Chondrocyte (in vitro differentiated cells): ENCODE results near the gene PSMG2. TPM values are rescaled to one million over a fixed set of nuclear protein-coding genes. Genes with fewer than 3 reads are reported as not detected.

Experiments
- DNase-seq: peaks from one replicate; pipeline ENCODE4 v3.0.0; 2021; ENCODE audit warnings: mixed read lengths, low spot score
- H3K27ac Mint-ChIP-seq: one replicate; pipeline ENCODE4 v1.8.0; 2021; ENCODE audit warnings: mild to moderate bottlenecking, moderate library complexity, mixed read lengths; ENCODE audit not compliant: unreplicated experiment
- H3K27me3 Mint-ChIP-seq: 2 replicates; pipeline ENCODE4 v1.8.0; 2021; ENCODE audit warnings: low read depth, mixed read lengths
- H3K36me3 Mint-ChIP-seq: 2 replicates; pipeline ENCODE4 v1.8.0; 2021; ENCODE audit warnings: low read depth, mixed read lengths
- H3K4me1 Mint-ChIP-seq: 2 replicates; pipeline ENCODE4 v1.8.0; 2021; ENCODE audit warnings: low read depth, mild to moderate bottlenecking, mixed read lengths
- H3K4me3 Mint-ChIP-seq: one replicate; pipeline ENCODE4 v1.8.0; 2021; ENCODE audit warnings: mild to moderate bottlenecking, moderate library complexity, mixed read lengths; ENCODE audit not compliant: unreplicated experiment
- H3K9me3 Mint-ChIP-seq: 2 replicates; pipeline ENCODE4 v1.8.0; 2021; ENCODE audit warnings: low read depth, mixed read lengths
- CTCF ChIP-seq: fragments of 200-600 bp; sonication (generic); IDR thresholded peaks from 2 replicates; pipeline ENCODE4 v1.5.0; 2021; ENCODE audit warnings: antibody characterized with exemption, mild to moderate bottlenecking, moderate library complexity
- total RNA-seq: library from RNA; stranded (reverse); gene quantifications from 3 replicates; pipeline ENCODE4 v1.2.1, GENCODE V29; 2021

Gene PSMG2
- total RNA-seq, 1 donor from 2014 or later = 44.4 TPM

DNA sequence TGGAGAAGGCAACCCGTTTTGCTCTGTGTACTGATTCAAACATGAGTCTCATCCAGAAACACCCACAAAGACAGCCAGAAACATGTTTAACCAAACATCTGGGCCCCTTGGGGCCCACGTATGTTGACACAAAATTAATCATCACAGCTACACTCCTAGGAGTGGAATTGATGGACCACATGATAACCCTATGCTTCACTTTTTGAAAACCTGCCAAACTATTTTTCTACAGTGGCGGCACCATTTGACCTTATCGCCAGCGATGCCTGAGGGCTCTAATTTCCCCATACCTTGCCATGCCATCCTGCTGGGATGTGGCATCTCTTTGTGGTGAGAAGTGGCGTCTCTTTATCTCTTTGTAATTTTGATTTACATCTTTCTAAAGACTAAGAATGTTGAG lies 38.5 kb downstream of the PSMG2 start:
- Mint-ChIP-seq H3K36me3 (no peaks in the 10 kb centered on the region), H3K9me3 (no peaks in the 10 kb centered on the region), H3K27ac (peak overlapping the region; percentile 54), H3K27me3 (no peaks in the 10 kb centered on the region), H3K4me1 (peaks cover 7% of the 10 kb centered on the region), H3K4me3 (no peak overlapping the region)
- no peak for TF ChIP-seq CTCF
- no peak for DNase-seq

DNA sequence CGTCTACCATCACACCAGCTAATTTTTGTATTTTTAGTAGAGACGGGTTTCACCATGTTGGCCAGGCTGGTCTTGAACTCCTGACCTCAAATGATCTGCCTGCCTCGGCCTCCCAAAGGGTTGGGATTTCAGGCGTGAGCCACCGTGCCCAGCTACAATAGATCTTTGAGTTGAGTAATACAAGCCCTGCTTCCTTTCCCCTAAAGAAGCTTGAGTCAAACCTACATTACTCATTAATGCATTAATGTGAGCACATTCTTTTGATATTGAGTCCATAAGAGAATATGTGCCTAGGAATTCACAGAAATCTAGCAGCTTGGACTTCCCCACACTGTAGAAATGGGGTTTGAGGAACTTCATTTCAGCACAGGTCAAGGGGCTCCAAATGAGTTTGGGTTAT lies 39.6 kb downstream of the PSMG2 start:
- DNase-seq = no peak

DNA sequence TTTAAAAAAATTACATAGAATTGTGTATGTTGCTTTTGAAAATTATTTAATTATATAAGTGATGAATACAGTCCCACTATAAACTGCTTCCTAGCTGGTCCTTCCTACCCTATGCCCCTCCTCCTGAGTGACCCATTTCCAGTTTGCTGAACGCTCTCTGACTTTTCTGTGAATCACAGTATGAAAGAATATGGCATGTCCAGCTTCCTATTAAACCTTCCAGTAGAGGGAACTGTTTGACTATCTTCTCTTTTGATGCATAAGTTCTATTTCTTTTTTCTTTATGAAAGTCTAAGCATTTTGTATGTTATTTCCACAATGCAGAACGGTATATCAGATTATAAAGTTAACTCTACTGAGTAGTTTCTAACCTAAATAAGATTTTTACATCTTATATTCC lies 41.3 kb downstream of the PSMG2 start:
- Mint-ChIP-seq H3K9me3 (no peaks in the 10 kb centered on the region), H3K27me3 (no peaks in the 10 kb centered on the region), H3K4me3 (no peak overlapping the region), H3K36me3 (no peaks in the 10 kb centered on the region), H3K27ac (no peak overlapping the region), H3K4me1 (peaks cover 18% of the 10 kb centered on the region)
- no peak for DNase-seq
- TF ChIP-seq CTCF = peak; percentile 89

More for the DNA sequence above, 39.6 kb downstream of the PSMG2 start:
- H3K4me1 Mint-ChIP-seq = peaks cover 7% of the 10 kb centered on the region
- no peak for TF ChIP-seq CTCF
- H3K36me3 Mint-ChIP-seq = no peaks in the 10 kb centered on the region
- H3K4me3 Mint-ChIP-seq = no peak overlapping the region
- H3K27ac Mint-ChIP-seq = peak overlapping the region; percentile 45
- no peaks in the 10 kb centered on the region for H3K9me3 Mint-ChIP-seq
- H3K27me3 Mint-ChIP-seq = no peaks in the 10 kb centered on the region

DNA sequence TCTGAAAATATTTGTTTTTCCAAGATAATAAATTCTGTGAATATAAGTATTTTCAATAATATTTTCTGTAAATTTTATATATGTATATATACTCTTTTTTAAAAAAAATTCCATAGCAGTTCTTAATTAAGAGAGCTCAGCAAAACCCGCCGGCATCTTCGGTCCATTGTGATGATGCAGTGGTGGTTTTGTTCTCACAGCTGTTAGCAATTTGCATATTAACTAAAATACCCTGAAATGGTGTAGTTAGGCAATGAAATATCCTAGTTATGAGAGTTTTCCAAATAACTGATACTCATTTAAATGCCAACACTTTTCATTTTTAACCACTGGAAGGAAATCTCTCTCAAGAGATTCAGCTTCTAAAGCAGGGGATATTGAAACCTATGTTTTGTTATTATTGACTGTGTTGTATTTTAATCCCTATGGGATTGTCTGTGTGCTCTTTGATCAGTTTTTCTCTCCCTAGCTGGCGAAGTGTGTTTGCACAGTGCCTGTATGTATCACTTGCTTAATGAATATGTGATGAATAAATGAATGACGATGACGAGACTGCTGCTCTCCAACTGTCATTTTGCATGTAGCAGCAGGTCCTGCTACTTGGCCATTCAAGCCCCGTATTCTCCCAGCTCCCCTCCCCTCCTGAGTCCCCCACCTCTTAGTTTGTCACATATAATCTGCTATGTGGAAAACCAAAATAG lies 42.4 kb downstream of the PSMG2 start:
- no peak for TF ChIP-seq CTCF
- no peaks in the 10 kb centered on the region for H3K27me3 Mint-ChIP-seq
- H3K9me3 Mint-ChIP-seq = no peaks in the 10 kb centered on the region
- no peaks in the 10 kb centered on the region for H3K36me3 Mint-ChIP-seq
- H3K4me3 Mint-ChIP-seq = no peak overlapping the region
- H3K4me1 Mint-ChIP-seq = peaks cover 29% of the 10 kb centered on the region
- no peak overlapping the region for H3K27ac Mint-ChIP-seq
- no peak for DNase-seq

- H3K4me1 Mint-ChIP-seq = peaks cover 26% of the 10 kb centered on the region
- no peak overlapping the region for H3K4me3 Mint-ChIP-seq
- H3K27me3 Mint-ChIP-seq = no peaks in the 10 kb centered on the region
- H3K36me3 Mint-ChIP-seq = no peaks in the 10 kb centered on the region
- H3K9me3 Mint-ChIP-seq = no peaks in the 10 kb centered on the region
- no peak for TF ChIP-seq CTCF
- DNase-seq = no peak
- no peak overlapping the region for H3K27ac Mint-ChIP-seq
Observed at GRCh38 chr18:12747530-12748315, 44.9 kb downstream of the PSMG2 start.
